Hepatocyte (in vitro differentiated cells): ENCODE measurements around the gene CHD6. TPM values are rescaled to one million over a fixed set of nuclear protein-coding genes. Genes with fewer than 3 reads are reported as not detected.

Experiments
- DNase-seq: peaks from one replicate; pipeline ENCODE4 v3.0.0-alpha.2; 2016; ENCODE audit warnings: low spot score
- H2AFZ ChIP-seq: fragments of 200-600 bp; sonication (generic); 2 replicates; pipeline ENCODE4 v1.6.0; 2016; ENCODE audit warnings: antibody characterized with exemption, mild to moderate bottlenecking
- H3K27ac ChIP-seq: fragments of 200-600 bp; sonication (generic); 2 replicates; pipeline ENCODE4 v1.5.1; 2016; ENCODE audit warnings: mild to moderate bottlenecking
- H3K27me3 ChIP-seq: fragments of 200-600 bp; sonication (generic); 2 replicates; pipeline ENCODE4 v1.6.1; 2016
- H3K36me3 ChIP-seq: fragments of 200-600 bp; sonication (generic); replicated peaks from 2 replicates; pipeline ENCODE4 v1.5.1; 2016; ENCODE audit warnings: low read depth; ENCODE audit not compliant: insufficient read depth
- H3K4me1 ChIP-seq: fragments of 200-600 bp; sonication (generic); 2 replicates; pipeline ENCODE4 v1.5.1; 2016; ENCODE audit warnings: mild to moderate bottlenecking, moderate library complexity; ENCODE audit not compliant: insufficient read depth
- H3K4me2 ChIP-seq: fragments of 200-600 bp; sonication (generic); 2 replicates; pipeline ENCODE4 v1.6.0; 2016
- H3K4me3 ChIP-seq: fragments of 200-600 bp; sonication (generic); 2 replicates; pipeline ENCODE4 v1.5.1; 2016; ENCODE audit warnings: mild to moderate bottlenecking
- H3K79me2 ChIP-seq: fragments of 200-600 bp; sonication (generic); 2 replicates; pipeline ENCODE4 v1.6.0; 2017; ENCODE audit warnings: mild to moderate bottlenecking
- H3K9me2 ChIP-seq: fragments of 200-600 bp; sonication (generic); replicated peaks from 2 replicates; pipeline ENCODE4 v1.6.0; 2017; ENCODE audit warnings: mild to moderate bottlenecking; ENCODE audit not compliant: insufficient read depth
- H3K9me3 ChIP-seq: fragments of 200-600 bp; sonication (generic); 2 replicates; pipeline ENCODE4 v1.5.1; 2016; ENCODE audit warnings: low read depth, mild to moderate bottlenecking
- H4K20me1 ChIP-seq: fragments of 200-600 bp; sonication (generic); 2 replicates; pipeline ENCODE4 v1.6.0; 2016; ENCODE audit warnings: mild to moderate bottlenecking; ENCODE audit not compliant: insufficient read depth, poor library complexity, severe bottlenecking
- EZH2 ChIP-seq: fragments of 200-600 bp; sonication (generic); IDR thresholded peaks from 2 replicates; pipeline ENCODE4 v1.6.1; 2016; ENCODE audit warnings: antibody characterized with exemption, mild to moderate bottlenecking, borderline replicate concordance
- EZH2phosphoT487 ChIP-seq: fragments of 200-600 bp; sonication (generic); IDR thresholded peaks from one replicate; pipeline ENCODE4 v1.6.1; 2018; ENCODE audit warnings: antibody characterized with exemption, mild to moderate bottlenecking, low read depth, moderate library complexity; ENCODE audit not compliant: unreplicated experiment, severe bottlenecking
- WGBS: methylation state at CpG from one replicate; pipeline ENCODE4 v1.1.6; 2016; ENCODE audit warnings: low lambda C conversion rate; ENCODE audit errors: missing lambda C conversion rate; 5-methylcytosine and 5-hydroxymethylcytosine counted together
- polyA plus RNA-seq: library from polyadenylated mRNA; unstranded; fragments of >200 nt; fragmentation: Nextera tagmentation; extraction: Ambion mirVana; gene quantifications from 2 replicates; pipeline ENCODE4 v1.2.1, GENCODE V29; 2016
- total RNA-seq: library from RNA; depleted of rRNA; stranded (reverse); fragments of >200 nt; gene quantifications from 2 replicates; pipeline ENCODE4 v1.2.3, GENCODE V29; 2014
- TF ChIP-seq, protein P1 (sequence below): fragments of 200-600 bp; sonication (generic); IDR thresholded peaks from 2 replicates; pipeline ENCODE4 v1.5.1; 2016; ENCODE audit warnings: antibody characterized with exemption, mild to moderate bottlenecking; ENCODE audit not compliant: poor library complexity

CHD6 gene
- total and polyA plus RNA-seq, 2 experiments from 2014 or later: 31.0 to 56.0 TPM

DNA sequence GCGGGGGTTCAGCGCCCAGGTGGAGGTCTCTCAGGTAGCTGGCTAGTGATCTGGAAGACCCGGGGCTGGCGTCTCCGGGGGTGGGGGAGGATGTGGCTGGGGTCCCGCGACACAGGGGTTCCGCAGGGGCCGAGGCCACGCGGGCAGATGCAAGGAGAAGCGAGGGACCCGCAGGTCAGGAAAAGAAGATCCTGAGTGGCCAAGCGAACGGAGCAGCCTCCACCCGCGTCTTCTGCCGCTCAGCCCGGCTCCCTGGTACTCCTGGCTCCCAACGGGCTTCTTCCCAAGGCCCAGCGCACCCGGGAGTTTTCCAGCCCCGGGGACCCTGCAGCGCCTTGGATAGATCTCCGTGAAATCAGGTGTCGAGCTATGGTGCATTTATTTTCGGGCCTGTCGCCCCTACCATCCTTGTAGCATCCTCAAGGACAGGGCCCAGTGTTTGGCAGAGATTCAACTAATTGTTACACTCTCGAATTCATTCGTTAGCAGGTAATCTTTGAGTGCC, 682 bp upstream of the CHD6 start:
- no peaks in the 10 kb centered on the region for H3K9me3 ChIP-seq
- TF ChIP-seq EZH2phosphoT487 (no peak), EZH2 (no peak)
- TF ChIP-seq, protein P1, sequence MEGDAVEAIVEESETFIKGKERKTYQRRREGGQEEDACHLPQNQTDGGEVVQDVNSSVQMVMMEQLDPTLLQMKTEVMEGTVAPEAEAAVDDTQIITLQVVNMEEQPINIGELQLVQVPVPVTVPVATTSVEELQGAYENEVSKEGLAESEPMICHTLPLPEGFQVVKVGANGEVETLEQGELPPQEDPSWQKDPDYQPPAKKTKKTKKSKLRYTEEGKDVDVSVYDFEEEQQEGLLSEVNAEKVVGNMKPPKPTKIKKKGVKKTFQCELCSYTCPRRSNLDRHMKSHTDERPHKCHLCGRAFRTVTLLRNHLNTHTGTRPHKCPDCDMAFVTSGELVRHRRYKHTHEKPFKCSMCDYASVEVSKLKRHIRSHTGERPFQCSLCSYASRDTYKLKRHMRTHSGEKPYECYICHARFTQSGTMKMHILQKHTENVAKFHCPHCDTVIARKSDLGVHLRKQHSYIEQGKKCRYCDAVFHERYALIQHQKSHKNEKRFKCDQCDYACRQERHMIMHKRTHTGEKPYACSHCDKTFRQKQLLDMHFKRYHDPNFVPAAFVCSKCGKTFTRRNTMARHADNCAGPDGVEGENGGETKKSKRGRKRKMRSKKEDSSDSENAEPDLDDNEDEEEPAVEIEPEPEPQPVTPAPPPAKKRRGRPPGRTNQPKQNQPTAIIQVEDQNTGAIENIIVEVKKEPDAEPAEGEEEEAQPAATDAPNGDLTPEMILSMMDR: no peak
- no peaks in the 10 kb centered on the region for H3K9me2 ChIP-seq
- H4K20me1 ChIP-seq: peaks cover 37% of the 10 kb centered on the region
- H3K79me2 ChIP-seq: peaks cover 38% of the 10 kb centered on the region
- H3K36me3 ChIP-seq: no peaks in the 10 kb centered on the region
- H3K4me3 ChIP-seq: peak overlapping the region; percentile 43
- 6% methylated on average over 17 of the region's 30 CpGs for WGBS
- peak overlapping the region; percentile 80 for H3K4me2 ChIP-seq
- peak overlapping the region; percentile 5 for H3K27ac ChIP-seq
- peak overlapping the region; percentile 72 for H2AFZ ChIP-seq
- peak; percentile 34 for DNase-seq
- no peaks in the 10 kb centered on the region for H3K27me3 ChIP-seq
- peaks cover 30% of the 10 kb centered on the region for H3K4me1 ChIP-seq

DNA sequence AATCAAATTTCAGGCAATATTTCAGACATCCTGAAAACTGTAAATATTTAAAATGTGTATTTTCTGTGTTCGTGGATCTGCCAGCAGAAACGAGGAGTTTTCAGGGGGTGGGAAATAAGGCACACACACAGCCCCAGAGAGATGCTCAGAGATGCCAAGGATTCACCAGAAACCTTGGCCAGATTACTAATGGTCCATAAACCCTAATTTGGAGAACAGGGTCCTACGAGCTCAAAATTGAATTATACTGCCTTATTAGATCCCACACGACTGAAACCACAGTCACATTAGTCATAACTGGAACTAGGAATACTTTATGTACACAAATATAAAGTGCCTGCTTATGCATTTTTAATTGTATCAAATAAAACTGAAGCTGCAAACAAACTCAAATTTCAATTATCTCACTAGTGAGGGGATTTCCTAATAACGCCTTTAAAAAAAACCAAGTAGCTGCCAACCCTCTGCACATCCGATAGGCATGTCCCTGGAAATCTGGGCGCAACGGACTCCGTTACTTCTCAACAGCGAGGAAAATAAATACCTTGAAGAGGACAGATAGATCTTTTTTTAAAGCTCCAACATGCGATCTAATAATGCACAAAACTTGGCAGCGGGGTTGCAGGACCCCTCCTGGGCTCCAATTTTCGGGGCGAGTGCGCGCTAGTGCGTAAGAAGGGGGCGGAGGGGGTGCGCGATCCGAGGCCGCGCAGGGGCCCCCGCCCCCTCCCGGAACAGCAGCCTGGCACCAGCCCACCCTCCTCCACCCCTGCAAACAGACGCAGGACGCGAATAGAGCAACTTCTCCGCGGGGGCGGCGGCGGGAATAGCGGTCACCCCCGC, 897 bp downstream of the CHD6 start:
- H3K9me2 ChIP-seq: no peaks in the 10 kb centered on the region
- no peaks in the 10 kb centered on the region for H3K36me3 ChIP-seq
- H4K20me1 ChIP-seq: peaks cover 53% of the 10 kb centered on the region
- H3K27ac ChIP-seq: peak overlapping the region; percentile 69
- H2AFZ ChIP-seq: peak overlapping the region; percentile 71
- no peaks in the 10 kb centered on the region for H3K9me3 ChIP-seq
- TF ChIP-seq, protein P1: no peak
- TF ChIP-seq EZH2 (no peak), EZH2phosphoT487 (no peak)
- H3K27me3 ChIP-seq: no peaks in the 10 kb centered on the region
- peak; percentile 58 for DNase-seq
- H3K4me1 ChIP-seq: peaks cover 30% of the 10 kb centered on the region
- H3K4me2 ChIP-seq: peak overlapping the region; percentile 91
- peak overlapping the region; percentile 93 for H3K4me3 ChIP-seq
- 9% methylated on average over 14 of the region's 35 CpGs for WGBS
- H3K79me2 ChIP-seq: peaks cover 53% of the 10 kb centered on the region

DNA sequence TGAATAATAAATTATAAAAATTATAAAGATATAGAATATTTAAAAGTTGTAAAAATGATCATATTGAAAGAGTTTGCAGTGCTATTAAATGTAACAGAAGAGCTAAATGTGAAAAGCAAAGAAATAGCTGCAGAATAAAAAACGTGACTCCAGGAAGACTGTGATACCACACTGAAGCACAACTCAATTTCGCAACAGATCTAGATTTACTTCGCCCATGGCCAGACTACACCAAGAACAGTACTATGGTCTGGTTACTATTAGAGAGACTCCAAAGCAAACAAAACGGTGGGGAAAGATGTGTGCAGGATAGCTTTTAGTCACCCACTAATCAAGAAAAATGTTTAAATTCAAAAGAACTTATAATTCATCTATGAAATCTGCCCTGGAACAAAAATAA, 1.9 kb downstream of the CHD6 start:
- Histone ChIP-seq H3K4me2 (peak overlapping the region; percentile 91), H3K36me3 (no peaks in the 10 kb centered on the region), H3K9me2 (no peaks in the 10 kb centered on the region), H2AFZ (no peak overlapping the region), H3K27me3 (no peaks in the 10 kb centered on the region), H3K79me2 (peaks cover 64% of the 10 kb centered on the region), H4K20me1 (peaks cover 63% of the 10 kb centered on the region), H3K4me3 (no peak overlapping the region), H3K9me3 (no peaks in the 10 kb centered on the region), H3K27ac (no peak overlapping the region), H3K4me1 (peaks cover 30% of the 10 kb centered on the region)
- WGBS: 55% methylated on average over 4 of the region's 4 CpGs
- no peak for DNase-seq
- TF ChIP-seq EZH2 (no peak), EZH2phosphoT487 (no peak)
- TF ChIP-seq, protein P1: no peak
